Measurements from ENCODE around the gene ESR1. TPM values are rescaled to one million over a fixed set of nuclear protein-coding genes. Genes with fewer than 3 reads are reported as not detected.
"Not testable (repeated sequence)": the region's sequence is repeated elsewhere in the genome, so short reads cannot be mapped to it uniquely, and the experiment has no call there.

The ESR1 gene
- total RNA-seq, 1 experiment from 2014 or later = 0.98 TPM

DNA sequence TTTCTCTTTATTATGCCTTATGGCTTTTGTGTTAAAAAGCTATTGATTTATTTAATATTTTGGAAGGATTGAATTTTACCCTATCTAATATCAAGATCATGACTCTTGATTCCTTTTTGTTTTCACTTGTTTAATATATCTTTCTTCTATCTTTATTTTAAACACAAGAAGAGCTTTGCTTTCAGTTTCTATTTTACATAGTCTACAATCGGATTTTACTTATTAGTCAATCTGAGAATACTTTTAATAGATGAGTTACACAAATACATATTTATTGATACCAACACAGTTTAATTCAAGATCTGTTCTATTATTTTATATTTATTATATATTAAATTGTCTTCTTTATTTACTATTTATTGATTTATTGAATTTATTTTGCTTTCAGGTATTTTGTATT is 218.8 kb downstream of the ESR1 start:
- ChIA-PET CTCF (no interaction called here), POLR2A (no interaction called here)
- no peak overlapping the region for H3K4me3 Mint-ChIP-seq
- no peaks in the 10 kb centered on the region for H3K4me1 Mint-ChIP-seq
- DNase-seq (ENCODE audit: low spot score) = no peak
- H3K27me3 Mint-ChIP-seq (ENCODE audit: low read depth) = peaks cover 1% of the 10 kb centered on the region; the same call in 1 of the 2 replicates
- peaks cover 18% of the 10 kb centered on the region for H3K36me3 Mint-ChIP-seq
- peaks cover 59% of the 10 kb centered on the region for H3K9me3 Mint-ChIP-seq
- H3K27ac Mint-ChIP-seq = no peak overlapping the region
- ATAC-seq = no peak
- TF ChIP-seq, protein P1, sequence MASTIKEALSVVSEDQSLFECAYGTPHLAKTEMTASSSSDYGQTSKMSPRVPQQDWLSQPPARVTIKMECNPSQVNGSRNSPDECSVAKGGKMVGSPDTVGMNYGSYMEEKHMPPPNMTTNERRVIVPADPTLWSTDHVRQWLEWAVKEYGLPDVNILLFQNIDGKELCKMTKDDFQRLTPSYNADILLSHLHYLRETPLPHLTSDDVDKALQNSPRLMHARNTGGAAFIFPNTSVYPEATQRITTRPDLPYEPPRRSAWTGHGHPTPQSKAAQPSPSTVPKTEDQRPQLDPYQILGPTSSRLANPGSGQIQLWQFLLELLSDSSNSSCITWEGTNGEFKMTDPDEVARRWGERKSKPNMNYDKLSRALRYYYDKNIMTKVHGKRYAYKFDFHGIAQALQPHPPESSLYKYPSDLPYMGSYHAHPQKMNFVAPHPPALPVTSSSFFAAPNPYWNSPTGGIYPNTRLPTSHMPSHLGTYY (CRISPR knock-in tag; IDR thresholded peaks at IDR 0.05) = no peak
- TF ChIP-seq FOXK1 (CRISPR knock-in tag; IDR thresholded peaks at IDR 0.05) = no peak
- TF ChIP-seq, protein P2, sequence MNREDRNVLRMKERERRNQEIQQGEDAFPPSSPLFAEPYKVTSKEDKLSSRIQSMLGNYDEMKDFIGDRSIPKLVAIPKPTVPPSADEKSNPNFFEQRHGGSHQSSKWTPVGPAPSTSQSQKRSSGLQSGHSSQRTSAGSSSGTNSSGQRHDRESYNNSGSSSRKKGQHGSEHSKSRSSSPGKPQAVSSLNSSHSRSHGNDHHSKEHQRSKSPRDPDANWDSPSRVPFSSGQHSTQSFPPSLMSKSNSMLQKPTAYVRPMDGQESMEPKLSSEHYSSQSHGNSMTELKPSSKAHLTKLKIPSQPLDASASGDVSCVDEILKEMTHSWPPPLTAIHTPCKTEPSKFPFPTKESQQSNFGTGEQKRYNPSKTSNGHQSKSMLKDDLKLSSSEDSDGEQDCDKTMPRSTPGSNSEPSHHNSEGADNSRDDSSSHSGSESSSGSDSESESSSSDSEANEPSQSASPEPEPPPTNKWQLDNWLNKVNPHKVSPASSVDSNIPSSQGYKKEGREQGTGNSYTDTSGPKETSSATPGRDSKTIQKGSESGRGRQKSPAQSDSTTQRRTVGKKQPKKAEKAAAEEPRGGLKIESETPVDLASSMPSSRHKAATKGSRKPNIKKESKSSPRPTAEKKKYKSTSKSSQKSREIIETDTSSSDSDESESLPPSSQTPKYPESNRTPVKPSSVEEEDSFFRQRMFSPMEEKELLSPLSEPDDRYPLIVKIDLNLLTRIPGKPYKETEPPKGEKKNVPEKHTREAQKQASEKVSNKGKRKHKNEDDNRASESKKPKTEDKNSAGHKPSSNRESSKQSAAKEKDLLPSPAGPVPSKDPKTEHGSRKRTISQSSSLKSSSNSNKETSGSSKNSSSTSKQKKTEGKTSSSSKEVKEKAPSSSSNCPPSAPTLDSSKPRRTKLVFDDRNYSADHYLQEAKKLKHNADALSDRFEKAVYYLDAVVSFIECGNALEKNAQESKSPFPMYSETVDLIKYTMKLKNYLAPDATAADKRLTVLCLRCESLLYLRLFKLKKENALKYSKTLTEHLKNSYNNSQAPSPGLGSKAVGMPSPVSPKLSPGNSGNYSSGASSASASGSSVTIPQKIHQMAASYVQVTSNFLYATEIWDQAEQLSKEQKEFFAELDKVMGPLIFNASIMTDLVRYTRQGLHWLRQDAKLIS (CRISPR knock-in tag; IDR thresholded peaks at IDR 0.05; ENCODE audit: borderline replicate concordance) = no peak
- no peak for TF ChIP-seq NR1H2 (CRISPR knock-in tag; IDR thresholded peaks at IDR 0.05)
- TF ChIP-seq, protein P3, sequence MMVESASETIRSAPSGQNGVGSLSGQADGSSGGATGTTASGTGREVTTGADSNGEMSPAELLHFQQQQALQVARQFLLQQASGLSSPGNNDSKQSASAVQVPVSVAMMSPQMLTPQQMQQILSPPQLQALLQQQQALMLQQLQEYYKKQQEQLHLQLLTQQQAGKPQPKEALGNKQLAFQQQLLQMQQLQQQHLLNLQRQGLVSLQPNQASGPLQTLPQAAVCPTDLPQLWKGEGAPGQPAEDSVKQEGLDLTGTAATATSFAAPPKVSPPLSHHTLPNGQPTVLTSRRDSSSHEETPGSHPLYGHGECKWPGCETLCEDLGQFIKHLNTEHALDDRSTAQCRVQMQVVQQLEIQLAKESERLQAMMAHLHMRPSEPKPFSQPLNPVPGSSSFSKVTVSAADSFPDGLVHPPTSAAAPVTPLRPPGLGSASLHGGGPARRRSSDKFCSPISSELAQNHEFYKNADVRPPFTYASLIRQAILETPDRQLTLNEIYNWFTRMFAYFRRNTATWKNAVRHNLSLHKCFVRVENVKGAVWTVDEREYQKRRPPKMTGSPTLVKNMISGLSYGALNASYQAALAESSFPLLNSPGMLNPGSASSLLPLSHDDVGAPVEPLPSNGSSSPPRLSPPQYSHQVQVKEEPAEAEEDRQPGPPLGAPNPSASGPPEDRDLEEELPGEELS (CRISPR knock-in tag; IDR thresholded peaks at IDR 0.05) = no peak
- TF ChIP-seq KAT7 (CRISPR knock-in tag; IDR thresholded peaks at IDR 0.05; ENCODE audit: borderline replicate concordance) = no peak
- no peak for TF ChIP-seq ZNF263 (CRISPR knock-in tag; IDR thresholded peaks at IDR 0.05; ENCODE audit: low read depth)

DNA sequence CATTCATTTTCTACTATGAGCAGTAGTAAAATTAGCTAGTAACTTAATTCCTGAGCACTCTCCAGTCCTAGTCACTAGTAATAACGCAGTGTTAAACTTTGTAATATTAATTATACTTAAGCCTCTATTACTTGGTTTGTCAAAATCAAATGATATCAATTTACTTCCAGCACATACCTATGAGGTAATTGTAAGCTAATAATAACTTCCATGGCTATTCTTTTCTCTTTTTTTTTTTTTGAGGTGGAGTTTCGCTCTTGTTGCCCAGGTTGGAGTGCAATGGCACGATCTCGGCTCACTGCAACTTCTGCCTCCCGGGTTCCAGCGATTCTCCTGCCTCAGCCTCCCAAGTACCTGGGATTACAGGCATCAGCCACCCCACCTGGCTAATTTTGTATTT is 219.3 kb downstream of the ESR1 start:
- CTCF ChIA-PET; H3K4me3 Mint-ChIP-seq; H3K4me1 Mint-ChIP-seq; DNase-seq (ENCODE audit: low spot score); POLR2A ChIA-PET; H3K27me3 Mint-ChIP-seq (ENCODE audit: low read depth); H3K27ac Mint-ChIP-seq; ATAC-seq: not testable (repeated sequence)
- Mint-ChIP-seq H3K9me3 (peaks cover 56% of the 10 kb centered on the region), H3K36me3 (peaks cover 18% of the 10 kb centered on the region)

DNA sequence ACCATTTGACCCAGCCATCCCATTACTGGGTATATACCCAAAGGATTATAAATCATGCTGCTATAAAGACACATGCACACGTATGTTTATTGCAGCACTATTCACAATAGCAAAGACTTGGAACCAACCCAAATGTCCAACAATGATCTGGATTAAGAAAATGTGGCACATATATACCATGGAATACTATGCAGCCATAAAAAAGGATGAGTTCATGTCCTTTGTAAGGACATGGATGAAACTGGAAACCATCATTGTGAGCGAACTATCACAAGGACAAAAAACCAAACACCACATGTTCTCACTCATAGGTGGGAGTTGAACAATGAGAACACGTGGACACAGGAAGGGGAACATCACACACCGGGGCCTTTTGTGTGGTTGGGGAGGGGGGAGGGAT is 226.3 kb downstream of the ESR1 start:
- CTCF ChIA-PET; ATAC-seq; DNase-seq (ENCODE audit: low spot score); H3K27me3 Mint-ChIP-seq (ENCODE audit: low read depth); H3K27ac Mint-ChIP-seq; H3K4me3 Mint-ChIP-seq; H3K4me1 Mint-ChIP-seq; POLR2A ChIA-PET: not testable (repeated sequence)
- peaks cover 56% of the 10 kb centered on the region for H3K9me3 Mint-ChIP-seq
- H3K36me3 Mint-ChIP-seq = peaks cover 20% of the 10 kb centered on the region

DNA sequence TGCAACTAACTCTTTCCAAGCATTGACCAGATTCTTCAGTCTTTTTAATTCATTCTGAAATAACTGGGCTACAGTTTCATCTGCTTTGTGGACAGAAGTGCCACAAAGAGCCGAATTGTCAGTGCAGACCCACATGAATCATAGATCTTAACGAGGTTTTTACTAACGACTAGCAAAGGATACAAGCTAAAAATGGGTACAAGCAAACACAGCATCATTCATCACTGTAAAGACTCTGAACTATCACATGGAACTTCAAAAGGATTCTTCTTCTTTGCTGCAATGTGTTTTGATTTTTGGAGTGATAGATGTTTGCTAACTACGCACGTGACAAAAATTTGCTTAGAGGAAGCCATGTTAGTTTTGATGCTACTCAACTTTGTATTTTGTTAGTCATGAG is 227.1 kb downstream of the ESR1 start:
- no peak for ATAC-seq
- ChIA-PET CTCF (no interaction called here), POLR2A (no interaction called here)
- H3K4me1 Mint-ChIP-seq = no peaks in the 10 kb centered on the region
- peaks cover 11% of the 10 kb centered on the region for H3K36me3 Mint-ChIP-seq
- peaks cover 2% of the 10 kb centered on the region; the same call in 1 of the 2 replicates for H3K27me3 Mint-ChIP-seq (ENCODE audit: low read depth)
- peaks cover 54% of the 10 kb centered on the region for H3K9me3 Mint-ChIP-seq
- H3K4me3 Mint-ChIP-seq = no peak overlapping the region
- no peak for DNase-seq (ENCODE audit: low spot score)
- no peak overlapping the region for H3K27ac Mint-ChIP-seq
- TF ChIP-seq RELA (CRISPR knock-in tag; IDR thresholded peaks at IDR 0.05; ENCODE audit: borderline replicate concordance) (no peak), TP53 (CRISPR knock-in tag; IDR thresholded peaks at IDR 0.05) (no peak), NFATC4 (CRISPR knock-in tag; IDR thresholded peaks at IDR 0.05) (no peak), ZNF138 (CRISPR knock-in tag; conservative IDR thresholded peaks at IDR 0.05) (no peak)
- TF ChIP-seq, protein P2 (CRISPR knock-in tag; IDR thresholded peaks at IDR 0.05; ENCODE audit: borderline replicate concordance) = no peak
- TF ChIP-seq, protein P4, sequence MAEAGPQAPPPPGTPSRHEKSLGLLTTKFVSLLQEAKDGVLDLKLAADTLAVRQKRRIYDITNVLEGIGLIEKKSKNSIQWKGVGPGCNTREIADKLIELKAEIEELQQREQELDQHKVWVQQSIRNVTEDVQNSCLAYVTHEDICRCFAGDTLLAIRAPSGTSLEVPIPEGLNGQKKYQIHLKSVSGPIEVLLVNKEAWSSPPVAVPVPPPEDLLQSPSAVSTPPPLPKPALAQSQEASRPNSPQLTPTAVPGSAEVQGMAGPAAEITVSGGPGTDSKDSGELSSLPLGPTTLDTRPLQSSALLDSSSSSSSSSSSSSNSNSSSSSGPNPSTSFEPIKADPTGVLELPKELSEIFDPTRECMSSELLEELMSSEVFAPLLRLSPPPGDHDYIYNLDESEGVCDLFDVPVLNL (CRISPR knock-in tag; IDR thresholded peaks at IDR 0.05; ENCODE audit: borderline replicate concordance, low read depth) = no peak
- TF ChIP-seq, protein P5, sequence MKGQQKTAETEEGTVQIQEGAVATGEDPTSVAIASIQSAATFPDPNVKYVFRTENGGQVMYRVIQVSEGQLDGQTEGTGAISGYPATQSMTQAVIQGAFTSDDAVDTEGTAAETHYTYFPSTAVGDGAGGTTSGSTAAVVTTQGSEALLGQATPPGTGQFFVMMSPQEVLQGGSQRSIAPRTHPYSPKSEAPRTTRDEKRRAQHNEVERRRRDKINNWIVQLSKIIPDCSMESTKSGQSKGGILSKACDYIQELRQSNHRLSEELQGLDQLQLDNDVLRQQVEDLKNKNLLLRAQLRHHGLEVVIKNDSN (CRISPR knock-in tag; IDR thresholded peaks at IDR 0.05) = no peak
